HG03354 (cell line): Measurements from ENCODE around the gene PPM1G.

ENCODE experiments used
- ATAC-seq: cut with Tn5 transposase; IDR thresholded peaks from one replicate; pipeline ENCODE4 v1.9.1; 2021; ENCODE audit warnings: mild to moderate bottlenecking; ENCODE audit not compliant: unreplicated experiment, poor library complexity, severe bottlenecking

Gene PPM1G

DNA sequence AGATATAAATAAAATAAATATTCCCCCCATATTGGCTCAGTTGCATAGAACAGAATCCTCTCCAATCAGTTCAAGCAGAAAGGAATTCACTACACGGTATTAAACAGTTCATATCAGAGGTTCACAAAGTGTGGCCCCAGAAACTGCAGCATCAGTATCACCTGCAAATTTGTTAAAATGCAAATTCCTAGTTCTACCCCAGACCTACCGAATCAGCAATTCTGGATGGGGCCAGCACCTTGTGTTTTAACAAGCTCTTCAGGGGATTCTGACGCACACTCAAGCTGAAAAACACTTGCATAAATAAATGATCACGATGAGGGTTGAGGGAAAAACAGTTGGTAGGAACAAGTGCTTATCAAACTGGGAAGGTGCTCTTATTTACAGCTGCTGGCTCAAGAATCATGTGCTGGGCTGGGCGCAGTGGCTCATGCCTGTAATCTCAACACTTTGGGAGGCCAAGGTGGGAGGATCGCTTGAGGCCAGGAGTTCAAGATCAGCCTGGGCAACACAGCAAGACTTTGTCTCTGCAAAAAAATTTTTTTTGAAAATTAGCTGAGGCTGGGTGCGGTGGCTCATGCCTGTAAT lies 59.2 kb downstream of the PPM1G start:
- ATAC-seq, result no peak

DNA sequence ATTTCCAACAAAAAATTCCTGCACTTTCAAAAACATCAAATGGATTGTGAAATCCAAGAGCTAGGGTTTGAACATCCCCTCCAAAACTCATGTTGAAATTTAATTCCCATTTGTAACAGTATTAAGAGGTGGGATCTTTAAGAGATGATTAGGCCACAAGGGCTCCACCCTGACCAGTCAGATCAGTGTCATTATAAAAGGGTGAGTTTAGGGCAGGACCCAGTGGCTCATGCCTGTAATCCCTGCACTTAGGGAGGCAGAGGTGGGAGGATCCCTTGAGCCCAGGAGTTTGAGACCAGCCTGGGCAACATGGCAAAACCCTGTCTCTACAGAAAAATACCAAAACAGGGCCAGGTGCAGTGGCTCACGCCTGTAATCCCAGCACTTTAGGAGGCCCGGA lies 61.8 kb downstream of the PPM1G start:
- no peak for ATAC-seq

DNA sequence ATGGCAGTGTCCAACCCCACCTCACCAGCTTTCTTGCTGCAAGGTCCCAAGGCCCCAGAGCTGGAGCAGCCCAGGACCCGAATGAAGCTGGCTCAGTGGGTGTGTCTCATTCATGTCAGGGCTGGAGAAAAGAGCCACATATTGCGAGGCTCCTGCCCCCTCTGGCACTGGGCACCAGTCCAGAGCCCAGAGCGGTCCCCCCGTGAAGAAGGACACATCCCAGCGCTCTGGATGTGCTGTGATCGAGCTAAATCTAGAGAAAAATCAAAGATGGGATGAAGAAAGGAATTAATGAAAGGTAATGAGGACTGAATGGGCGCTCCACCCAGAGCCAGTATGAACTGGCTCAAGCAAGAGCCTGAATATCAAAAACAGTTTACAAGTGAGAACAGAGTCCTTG lies 73.2 kb downstream of the PPM1G start:
- no peak for ATAC-seq

DNA sequence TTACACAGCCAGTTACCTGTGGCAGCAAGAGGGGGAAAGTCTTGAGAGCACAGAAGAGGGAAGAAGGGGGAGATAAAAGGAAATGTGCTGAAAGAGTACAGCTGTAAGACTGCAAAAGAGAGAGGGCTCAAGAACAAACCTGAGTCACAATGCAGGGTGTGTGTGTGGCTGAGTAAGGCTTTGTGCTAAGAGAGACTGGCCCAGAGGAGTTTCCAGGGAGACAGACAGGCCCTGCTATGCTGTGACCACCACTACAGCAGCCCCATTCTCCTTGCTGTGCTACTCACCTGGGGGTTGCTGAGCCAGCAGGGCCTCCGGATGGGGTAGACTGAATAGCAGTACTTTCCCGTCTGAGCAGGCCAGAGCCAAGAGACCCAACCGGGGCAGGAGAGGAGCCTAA lies 74.1 kb downstream of the PPM1G start:
- no peak for ATAC-seq
